22Rv1 (cell line): ENCODE data around the gene CEACAM3.

Experiments
- H3K27ac ChIP-seq: fragments of 450-650 bp; 2 replicates; pipeline ENCODE4 v1.5.1; 2017
- CTCF ChIP-seq: fragments of 450-650 bp; IDR thresholded peaks from 2 replicates; pipeline ENCODE4 v1.5.1; 2017; ENCODE audit warnings: mild to moderate bottlenecking
- ZFX ChIP-seq: fragments of 450-650 bp; IDR thresholded peaks from 2 replicates; pipeline ENCODE4 v1.6.1; 2017; ENCODE audit warnings: antibody characterized with exemption, borderline replicate concordance

The CEACAM3 gene

GRCh38 chr19:41796901-41797300 lies 514 bp downstream of the CEACAM3 start:
- no peak for TF ChIP-seq CTCF
- no peak for TF ChIP-seq ZFX
- H3K27ac ChIP-seq = no peak overlapping the region

- no peak for TF ChIP-seq ZFX
- no peak for TF ChIP-seq CTCF
- no peak overlapping the region for H3K27ac ChIP-seq
These were observed 3.1 kb downstream of the CEACAM3 start for GRCh38 chr19:41799444-41800000.

- no peak overlapping the region for H3K27ac ChIP-seq
- TF ChIP-seq CTCF = no peak
- no peak for TF ChIP-seq ZFX
These were observed 4.6 kb downstream of the CEACAM3 start for GRCh38 chr19:41801031-41801430.

- no peak overlapping the region for H3K27ac ChIP-seq
- TF ChIP-seq CTCF (no peak), ZFX (no peak)
These were observed 5.4 kb downstream of the CEACAM3 start for GRCh38 chr19:41801792-41802211.

- no peak overlapping the region for H3K27ac ChIP-seq
- no peak for TF ChIP-seq ZFX
- no peak for TF ChIP-seq CTCF
These were observed 6.4 kb downstream of the CEACAM3 start for GRCh38 chr19:41802770-41803169.

- TF ChIP-seq CTCF (no peak), ZFX (no peak)
- no peak overlapping the region for H3K27ac ChIP-seq
These were observed 7.9 kb downstream of the CEACAM3 start for GRCh38 chr19:41804336-41804735.

- no peak overlapping the region for H3K27ac ChIP-seq
- TF ChIP-seq CTCF = no peak
- no peak for TF ChIP-seq ZFX
These were observed 10.8 kb downstream of the CEACAM3 start for GRCh38 chr19:41807176-41807575.
